NCI-H128 (cell line): Measurements from ENCODE around the gene PRR36.

ENCODE experiments used
- DNase-seq: peaks from one replicate; lab custom pipeline; 2025; ENCODE audit not compliant: unreplicated experiment; lab: John Stamatoyannopoulos, UW

PRR36 gene

GRCh38 chr19:7913652-7914051 lies 39.5 kb upstream of the PRR36 start:
- no peak for DNase-seq

- DNase-seq = no peak
Observed at GRCh38 chr19:7912697-7913564, 38.7 kb upstream of the PRR36 start.

- no peak for DNase-seq
Observed at GRCh38 chr19:7912144-7912696, 38.0 kb upstream of the PRR36 start.

GRCh38 chr19:7911508-7912143 lies 37.4 kb upstream of the PRR36 start:
- no peak for DNase-seq

- no peak for DNase-seq
Observed at GRCh38 chr19:7910321-7911161, 36.4 kb upstream of the PRR36 start.

GRCh38 chr19:7909471-7910067 lies 35.4 kb upstream of the PRR36 start:
- DNase-seq = no peak

GRCh38 chr19:7908742-7909461 lies 34.7 kb upstream of the PRR36 start:
- no peak for DNase-seq

GRCh38 chr19:7908078-7908699 lies 34.0 kb upstream of the PRR36 start:
- no peak for DNase-seq

GRCh38 chr19:7907544-7907943 lies 33.4 kb upstream of the PRR36 start:
- no peak for DNase-seq

GRCh38 chr19:7907122-7907521 lies 32.9 kb upstream of the PRR36 start:
- no peak for DNase-seq

- DNase-seq = no peak
Observed at GRCh38 chr19:7905859-7906258, 31.7 kb upstream of the PRR36 start.

GRCh38 chr19:7905268-7905667 lies 31.1 kb upstream of the PRR36 start:
- DNase-seq = no peak

GRCh38 chr19:7904074-7905020 lies 30.2 kb upstream of the PRR36 start:
- DNase-seq = no peak

- peak; percentile 100 for DNase-seq
Observed at GRCh38 chr19:7903244-7904073, 29.3 kb upstream of the PRR36 start, which contains the start of gene MAP2K7. Gene MAP2K7 (plus strand): TSS chr19:7903877. CDS start chr19:7903945, 68 bp downstream.

- no peak for DNase-seq
Observed at GRCh38 chr19:7902796-7903243, 28.6 kb upstream of the PRR36 start.

GRCh38 chr19:7901337-7901736 lies 27.1 kb upstream of the PRR36 start:
- no peak for DNase-seq

GRCh38 chr19:7900931-7901330 lies 26.7 kb upstream of the PRR36 start:
- no peak for DNase-seq
